Hypothalamus (tissue), 51 donors: ENCODE measurements around the gene ULK4.
"Not testable (repeated sequence)": the region's sequence is repeated elsewhere in the genome, so short reads cannot be mapped to it uniquely, and the experiment has no call there.

ENCODE experiments used
- DNase-seq, 51 donors: peaks; one replicate each; lab custom pipeline; 2025; lab: John Stamatoyannopoulos, UW

ULK4 gene

GRCh38 chr3:41874022-41874421, 87.9 kb downstream of the ULK4 start:
- DNase-seq: no peak

DNA sequence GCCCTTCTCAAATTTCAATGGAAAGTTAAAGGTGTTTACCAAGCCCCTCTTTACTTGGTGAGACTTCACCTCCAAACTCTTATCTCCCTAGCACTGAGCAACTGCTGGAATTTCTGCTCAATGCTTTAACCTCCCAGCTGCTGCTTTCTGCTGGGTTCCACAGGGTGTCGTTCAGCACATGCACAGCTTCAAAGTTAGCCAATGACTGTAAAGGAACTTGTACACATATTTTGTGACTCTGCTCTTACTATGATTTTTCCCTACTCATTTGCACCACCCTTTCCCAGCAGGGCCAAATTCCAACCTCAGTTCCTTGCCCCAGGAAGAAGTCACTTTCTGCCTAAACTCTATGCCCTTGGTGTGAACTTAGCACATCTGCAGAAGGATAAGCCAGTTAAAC, 89.7 kb downstream of the ULK4 start:
- no peak for DNase-seq

DNA sequence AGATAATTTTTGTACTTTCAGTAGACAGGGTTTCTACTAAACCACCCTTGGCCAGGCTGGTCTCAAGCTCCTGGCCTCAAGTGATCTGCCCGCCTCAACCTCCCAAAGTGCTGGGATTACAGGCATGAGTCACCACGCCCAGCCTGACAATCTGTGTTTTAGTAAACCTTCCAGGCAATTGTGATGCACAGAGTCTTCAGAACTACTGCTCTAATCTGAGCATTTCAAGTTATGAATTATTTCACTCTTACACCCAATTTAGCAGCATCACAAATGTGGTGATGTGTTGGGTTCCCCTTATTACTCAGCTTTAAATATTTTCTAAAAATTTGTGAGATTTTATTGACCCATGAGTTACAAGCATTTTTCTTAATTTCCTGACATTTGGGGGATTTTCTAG, 94.4 kb downstream of the ULK4 start:
- no peak for DNase-seq

DNA sequence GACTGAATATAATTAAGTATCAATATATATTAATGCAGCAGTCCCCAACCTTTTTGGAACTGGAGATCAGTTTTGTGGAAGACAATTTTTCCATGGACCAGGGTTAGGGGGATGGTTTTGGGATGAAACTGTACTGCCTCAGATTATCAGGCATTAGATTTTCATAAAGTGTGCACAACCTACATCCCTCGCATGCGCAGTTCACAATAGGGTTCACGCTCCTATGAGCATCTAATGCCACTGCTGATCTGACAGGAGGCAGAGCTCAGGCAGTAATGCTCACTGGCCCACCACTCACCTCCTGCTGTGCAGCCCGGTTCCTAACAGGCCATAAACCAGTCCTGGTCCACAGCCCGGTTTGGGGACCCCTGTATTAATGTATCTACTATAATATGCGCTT, 95.6 kb downstream of the ULK4 start:
- no peak for DNase-seq

DNA sequence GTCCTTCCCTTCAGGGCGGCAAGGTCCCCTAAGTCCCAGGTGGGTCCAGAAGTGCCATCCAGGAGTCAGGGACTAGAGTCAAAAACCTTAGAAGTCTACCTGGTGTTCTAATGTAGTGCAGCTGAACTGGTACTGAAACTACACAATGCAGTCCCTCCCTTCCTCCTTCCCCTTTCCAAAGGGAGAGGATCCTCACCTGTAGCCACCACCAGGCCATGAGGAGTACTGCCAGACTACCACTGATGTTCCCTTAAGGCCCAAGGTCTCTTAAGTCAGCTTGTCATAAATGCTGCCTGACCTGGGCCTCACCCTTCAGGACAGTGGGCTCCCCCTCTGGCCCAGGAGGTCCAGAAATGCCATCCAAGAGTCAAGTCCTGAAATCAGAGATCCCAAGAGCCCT, 98.9 kb downstream of the ULK4 start:
- no peak for DNase-seq

- DNase-seq: not testable (repeated sequence)
Observed at GRCh38 chr3:41860489-41860888, 101.4 kb downstream of the ULK4 start.

- DNase-seq: no peak
Observed at GRCh38 chr3:41854956-41855355, 106.9 kb downstream of the ULK4 start.

GRCh38 chr3:41853540-41854196, 108.2 kb downstream of the ULK4 start:
- no peak for DNase-seq

GRCh38 chr3:41848753-41849574, 112.9 kb downstream of the ULK4 start:
- DNase-seq: no peak

- DNase-seq: no peak
Observed at GRCh38 chr3:41847679-41848078, 114.2 kb downstream of the ULK4 start.

DNA sequence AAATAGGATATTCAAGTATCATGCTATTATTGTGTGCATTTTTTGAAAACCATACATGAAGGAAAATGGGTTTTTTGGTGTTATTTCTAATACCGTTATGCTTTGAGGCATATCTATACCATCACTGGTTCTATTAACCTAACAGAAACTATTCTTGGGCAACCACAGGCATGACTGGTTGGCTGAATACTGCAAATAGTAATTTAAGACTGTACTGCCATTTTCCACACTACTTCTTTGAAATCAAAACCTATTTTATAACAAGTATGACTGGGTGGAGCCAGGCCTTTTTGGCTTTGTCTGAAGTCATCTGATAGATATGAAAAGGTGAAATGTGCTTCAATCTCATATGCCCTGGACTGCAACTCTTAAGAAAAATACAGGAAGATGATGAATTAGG, 115.1 kb downstream of the ULK4 start:
- no peak for DNase-seq

GRCh38 chr3:41845826-41846225, 116.1 kb downstream of the ULK4 start:
- DNase-seq: no peak

DNA sequence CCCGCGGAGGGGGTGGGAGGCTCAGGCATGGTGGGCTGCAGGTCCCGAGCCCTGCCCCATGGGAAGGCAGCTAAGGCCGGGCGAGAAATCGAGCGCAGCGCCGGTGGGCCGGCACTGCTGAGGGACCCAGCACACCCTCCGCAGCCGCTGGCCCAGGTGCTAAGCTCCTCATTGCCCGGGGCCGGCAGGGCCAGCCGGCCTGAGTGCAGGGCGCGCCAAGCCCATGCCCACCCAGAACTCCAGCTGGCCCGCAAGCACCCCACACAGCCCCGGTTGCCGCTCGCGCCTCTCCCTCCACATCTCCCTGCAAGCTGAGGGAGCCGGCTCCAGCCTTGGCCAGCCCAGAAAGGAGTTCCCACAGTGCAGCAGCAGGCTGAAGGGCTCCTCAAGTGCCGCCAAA, 117.6 kb downstream of the ULK4 start:
- not testable (repeated sequence) for DNase-seq

- not testable (repeated sequence) for DNase-seq
Observed at GRCh38 chr3:41840936-41841668, 120.8 kb downstream of the ULK4 start.

DNA sequence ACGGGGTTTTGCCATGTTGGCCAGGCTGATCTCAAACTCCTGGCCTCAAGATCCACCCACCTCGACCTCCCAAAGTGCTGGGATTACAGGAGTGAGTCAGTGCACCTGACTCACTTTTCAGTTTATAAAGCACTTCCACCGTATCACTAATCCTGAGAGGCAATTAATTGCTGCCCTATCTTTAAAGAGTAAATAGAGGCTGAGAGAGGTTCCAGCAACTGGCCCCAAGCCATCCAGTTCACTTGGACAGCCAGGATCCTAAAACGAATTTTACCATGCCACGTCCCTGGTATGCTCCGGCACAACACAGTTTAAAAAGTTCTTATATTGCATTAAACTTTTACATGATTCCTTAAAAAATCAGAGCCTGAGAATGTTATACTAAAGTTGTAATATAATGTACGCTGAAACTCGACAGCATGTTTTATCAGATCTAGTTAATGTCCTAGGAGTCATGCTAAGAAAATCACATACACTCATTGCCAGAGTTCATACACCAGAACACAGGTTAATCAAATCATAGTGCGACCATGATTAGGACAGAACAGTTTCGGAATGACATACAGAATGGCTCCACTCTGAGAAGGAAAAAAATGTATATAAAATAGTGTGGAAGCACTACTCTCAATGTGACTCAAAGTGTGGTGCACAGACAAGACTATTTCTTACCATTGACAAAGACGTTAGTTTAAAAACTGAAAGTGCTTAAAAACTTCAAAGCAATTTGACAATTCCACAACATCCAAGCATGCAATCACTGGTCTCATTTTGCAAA, 125.4 kb downstream of the ULK4 start:
- DNase-seq: no peak

DNA sequence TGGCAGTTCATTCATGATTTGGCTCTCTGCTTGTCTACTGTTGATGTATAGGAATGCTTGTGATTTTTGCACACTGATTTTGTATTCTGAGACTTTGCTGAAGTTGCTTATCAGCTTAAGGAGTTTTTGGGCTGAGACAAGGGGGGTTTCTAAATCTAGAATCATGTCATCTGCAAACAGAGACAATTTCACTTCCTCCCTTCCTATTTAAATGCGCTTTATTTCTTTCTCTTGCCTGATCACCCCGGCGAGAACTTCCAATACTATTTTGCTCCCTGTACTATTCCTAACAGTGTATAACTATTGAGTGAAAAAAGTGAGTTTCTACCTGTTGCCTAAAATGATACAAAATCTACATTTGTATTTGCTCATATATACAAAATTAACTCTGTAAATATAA, 128.3 kb downstream of the ULK4 start:
- no peak for DNase-seq

- no peak for DNase-seq
Observed at GRCh38 chr3:41819236-41819635, 142.7 kb downstream of the ULK4 start.

DNA sequence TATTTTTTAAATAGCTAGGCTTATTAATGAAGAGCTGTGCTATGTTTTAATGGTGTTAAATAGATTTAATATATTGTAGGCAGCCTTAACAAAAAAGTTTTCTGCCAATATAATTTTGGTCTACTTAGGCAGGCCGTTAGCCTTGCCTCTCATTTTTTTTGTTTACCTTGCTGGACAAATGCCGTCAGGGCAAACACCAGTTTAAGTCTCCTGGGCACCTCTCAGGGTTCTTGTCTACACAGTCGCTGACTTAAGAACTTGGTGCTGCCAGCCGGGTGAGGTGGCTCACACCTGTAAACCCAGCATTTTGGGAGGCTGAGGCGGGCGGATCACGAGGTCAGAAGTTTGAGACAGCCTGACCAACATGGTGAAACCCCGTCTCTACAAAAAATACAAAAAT, 153.3 kb downstream of the ULK4 start:
- no peak for DNase-seq

DNA sequence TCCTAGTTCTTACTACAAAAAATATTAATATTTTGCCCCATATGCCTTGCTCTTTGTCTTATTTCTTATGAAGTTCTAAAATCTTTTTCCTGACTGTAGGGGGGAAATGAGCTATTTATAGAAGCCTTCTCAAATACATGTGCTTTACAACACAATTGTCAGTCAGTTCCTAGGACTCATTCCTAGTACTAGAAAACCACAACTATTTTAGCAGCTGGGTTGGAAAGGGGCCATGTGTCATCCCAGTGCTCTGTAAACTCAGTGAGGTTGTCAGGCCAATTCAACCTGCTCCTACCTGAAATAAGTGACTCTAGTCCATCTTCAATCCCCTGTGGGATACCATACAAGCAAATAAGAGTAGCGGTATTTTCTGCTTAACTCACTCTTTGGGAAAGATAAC, 153.8 kb downstream of the ULK4 start:
- DNase-seq: no peak

DNA sequence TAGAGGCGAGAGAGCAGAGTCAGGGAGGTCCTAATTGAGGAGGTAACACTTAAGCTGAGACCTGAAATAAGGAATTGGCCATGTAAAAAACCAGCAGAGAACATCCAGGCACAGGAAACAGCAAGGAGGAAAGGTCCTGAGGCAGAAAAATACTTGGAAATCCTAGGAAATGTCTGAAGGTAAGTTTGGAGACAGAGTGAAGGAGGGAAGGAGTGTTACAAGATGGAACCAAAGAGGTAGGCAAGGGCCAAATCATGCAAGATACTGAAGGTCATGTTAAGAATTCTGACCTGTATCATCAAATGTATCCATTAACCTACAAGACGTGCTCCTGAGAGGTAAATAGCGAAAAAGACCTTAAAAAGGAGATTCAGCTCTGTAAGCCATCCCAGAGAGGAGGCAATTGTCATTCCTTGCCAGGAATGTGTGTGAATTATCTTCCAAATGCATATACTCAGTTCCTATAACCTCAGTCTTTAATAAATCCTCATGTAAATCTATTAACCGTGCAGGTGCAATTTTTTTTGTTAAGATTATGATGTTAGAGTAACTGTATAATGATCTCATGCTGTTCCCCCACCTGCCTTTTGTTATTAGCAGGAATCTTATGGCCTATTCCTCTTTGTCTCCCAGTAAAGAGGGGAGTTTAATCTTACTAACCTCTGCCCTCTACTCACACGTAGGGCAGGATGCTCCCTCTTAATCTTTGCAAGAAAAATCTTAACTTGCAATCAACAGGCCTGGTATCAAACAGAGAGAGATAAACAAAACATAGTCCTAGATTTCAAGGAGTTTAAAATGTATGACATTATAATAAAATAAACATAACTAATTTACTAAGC, 166.9 kb downstream of the ULK4 start:
- DNase-seq: no peak
